Activated T-helper 1 cell treated with anti-CD3 and anti-CD28 coated beads, Interleukin-12 subunit alpha, Interleukin-12 subunit beta, Interleukin-2, Interleukin-4 antibody, amounts not matched to agents 30 ng/mL and 10 ng/mL and 1 ng/mL, durations not matched to agents 14 hours and 24 hours and 36 hours (primary cell): ENCODE results near the gene VPS18. TPM values are rescaled to one million over a fixed set of nuclear protein-coding genes. Genes with fewer than 3 reads are reported as not detected.
"Not testable (repeated sequence)": the region's sequence is repeated elsewhere in the genome, so short reads cannot be mapped to it uniquely, and the experiment has no call there.

Source experiments
- DNase-seq: peaks from one replicate; pipeline ENCODE4 v3.0.0; 2021; ENCODE audit warnings: low spot score
- H3K27ac Mint-ChIP-seq: one replicate; pipeline ENCODE4 v1.8.0; 2021; ENCODE audit warnings: mild to moderate bottlenecking, mixed read lengths
- H3K27me3 Mint-ChIP-seq: one replicate; pipeline ENCODE4 v1.8.0; 2022; ENCODE audit warnings: mild to moderate bottlenecking, moderate library complexity, mixed read lengths; ENCODE audit not compliant: insufficient read depth
- H3K36me3 Mint-ChIP-seq: one replicate; pipeline ENCODE4 v1.8.0; 2021; ENCODE audit warnings: low read depth, mixed read lengths
- H3K4me1 Mint-ChIP-seq: one replicate; pipeline ENCODE4 v1.8.0; 2021; ENCODE audit warnings: low read depth, mixed read lengths
- H3K4me3 Mint-ChIP-seq: one replicate; pipeline ENCODE4 v1.8.0; 2021; ENCODE audit warnings: mild to moderate bottlenecking, moderate library complexity, mixed read lengths
- H3K9me3 Mint-ChIP-seq: one replicate; pipeline ENCODE4 v1.8.0; 2021; ENCODE audit warnings: mixed read lengths
- intact Hi-C: fragments of 100-400 bp; cut with micrococcal nuclease; formaldehyde crosslinking; loops from one replicate; pipeline ENCODE4 v1.15.1; 2024
- total RNA-seq: library from RNA; stranded (reverse); gene quantifications from 2 replicates; pipeline ENCODE4 v1.2.3, GENCODE V29; 2022

Gene VPS18
- total RNA-seq, 1 donor from 2014 or later = 16.7 TPM

DNA sequence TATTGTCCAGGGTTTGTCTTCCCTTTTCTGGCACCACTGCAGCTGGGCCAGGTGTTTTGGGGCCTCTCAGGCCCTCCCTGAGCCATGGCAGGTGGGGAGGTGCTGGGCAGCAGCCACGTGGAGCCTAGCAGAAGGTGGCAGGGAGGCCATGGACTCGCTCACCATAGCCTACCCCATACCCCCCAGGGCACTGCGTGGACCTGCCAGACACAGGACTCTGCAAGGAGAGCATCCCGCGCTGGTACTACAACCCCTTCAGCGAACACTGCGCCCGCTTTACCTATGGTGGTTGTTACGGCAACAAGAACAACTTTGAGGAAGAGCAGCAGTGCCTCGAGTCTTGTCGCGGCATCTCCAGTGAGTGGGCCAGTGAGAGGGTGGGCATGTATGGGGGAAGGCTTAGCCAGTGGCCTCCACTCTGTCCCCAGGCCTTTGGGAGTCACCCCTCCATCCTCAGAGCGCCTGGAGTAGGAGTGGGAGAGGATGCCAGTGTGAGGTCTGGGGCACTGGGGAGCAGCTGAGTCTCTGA lies 38.5 kb upstream of the VPS18 start:
- Mint-ChIP-seq H3K9me3 (no peaks in the 10 kb centered on the region), H3K36me3 (peaks cover 2% of the 10 kb centered on the region), H3K4me1 (peaks cover 18% of the 10 kb centered on the region), H3K27me3 (no peaks in the 10 kb centered on the region), H3K27ac (no peak overlapping the region), H3K4me3 (no peak overlapping the region)
- DNase-seq = no peak
- intact Hi-C loops = loop anchor here (5.0 kb wide), 2 partner anchors 48 to 332 kb away; partner anchors contain the start of genes DNAJC17 and ZFYVE19

DNA sequence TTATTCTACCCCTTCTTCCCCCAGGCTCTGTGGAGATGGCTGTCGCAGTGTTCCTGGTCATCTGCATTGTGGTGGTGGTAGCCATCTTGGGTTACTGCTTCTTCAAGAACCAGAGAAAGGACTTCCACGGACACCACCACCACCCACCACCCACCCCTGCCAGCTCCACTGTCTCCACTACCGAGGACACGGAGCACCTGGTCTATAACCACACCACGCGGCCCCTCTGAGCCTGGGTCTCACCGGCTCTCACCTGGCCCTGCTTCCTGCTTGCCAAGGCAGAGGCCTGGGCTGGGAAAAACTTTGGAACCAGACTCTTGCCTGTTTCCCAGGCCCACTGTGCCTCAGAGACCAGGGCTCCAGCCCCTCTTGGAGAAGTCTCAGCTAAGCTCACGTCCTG lies 37.5 kb upstream of the VPS18 start:
- H3K4me1 Mint-ChIP-seq = peaks cover 18% of the 10 kb centered on the region
- DNase-seq = no peak
- no peak overlapping the region for H3K27ac Mint-ChIP-seq
- no peaks in the 10 kb centered on the region for H3K9me3 Mint-ChIP-seq
- no peaks in the 10 kb centered on the region for H3K36me3 Mint-ChIP-seq
- no peak overlapping the region for H3K4me3 Mint-ChIP-seq
- intact Hi-C loops = loop anchor here (1.0 to 5.0 kb wide), 4 partner anchors 18 to 331 kb away; partner anchors contain the start of genes DNAJC17, RHOV, VPS18 and ZFYVE19
- H3K27me3 Mint-ChIP-seq = no peaks in the 10 kb centered on the region

DNA sequence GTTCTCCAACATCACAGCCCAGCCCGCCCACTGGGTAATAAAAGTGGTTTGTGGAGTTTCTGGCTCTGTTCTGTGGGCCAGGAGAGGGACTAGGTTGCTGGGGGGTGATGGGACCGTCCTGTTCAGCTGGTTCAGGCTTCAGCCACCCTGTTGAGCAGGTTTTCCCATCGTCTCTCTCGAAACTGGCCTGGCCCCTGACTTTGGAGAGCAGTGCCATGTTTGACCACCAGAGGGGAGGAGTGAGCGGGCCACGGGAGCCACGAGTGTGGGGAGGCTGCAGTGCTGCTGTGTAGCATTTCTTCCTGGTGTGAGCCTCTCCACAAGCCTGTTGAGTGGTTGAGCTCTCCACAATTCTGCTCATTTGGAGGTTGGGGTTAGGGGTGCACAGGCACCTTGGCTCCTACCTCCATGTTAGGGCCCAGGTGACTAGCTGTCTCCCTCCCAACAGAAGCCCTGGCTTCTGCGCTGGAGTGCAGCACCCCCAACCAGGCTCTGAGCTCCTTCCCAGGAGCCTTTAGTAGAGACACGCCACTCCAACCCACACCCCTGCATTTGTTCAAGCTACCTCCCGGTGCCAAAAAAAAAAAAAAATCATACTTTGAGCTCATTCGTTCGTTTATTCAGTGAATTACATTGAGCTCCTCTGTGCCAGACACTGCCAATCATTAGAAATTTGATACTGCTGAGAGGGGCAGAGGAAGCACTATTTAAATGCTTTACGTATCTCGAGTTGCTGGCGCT lies 36.5 kb upstream of the VPS18 start:
- Mint-ChIP-seq H3K4me3 (no peak overlapping the region), H3K27ac (no peak overlapping the region), H3K9me3 (no peaks in the 10 kb centered on the region), H3K27me3 (no peaks in the 10 kb centered on the region), H3K4me1 (peaks cover 18% of the 10 kb centered on the region), H3K36me3 (no peaks in the 10 kb centered on the region)
- intact Hi-C loops = loop anchor here (1.0 to 5.0 kb wide), 5 partner anchors 17 to 330 kb away; partner anchors contain the start of genes DNAJC17, RHOV, VPS18 and ZFYVE19
- DNase-seq = peak; percentile 77

DNA sequence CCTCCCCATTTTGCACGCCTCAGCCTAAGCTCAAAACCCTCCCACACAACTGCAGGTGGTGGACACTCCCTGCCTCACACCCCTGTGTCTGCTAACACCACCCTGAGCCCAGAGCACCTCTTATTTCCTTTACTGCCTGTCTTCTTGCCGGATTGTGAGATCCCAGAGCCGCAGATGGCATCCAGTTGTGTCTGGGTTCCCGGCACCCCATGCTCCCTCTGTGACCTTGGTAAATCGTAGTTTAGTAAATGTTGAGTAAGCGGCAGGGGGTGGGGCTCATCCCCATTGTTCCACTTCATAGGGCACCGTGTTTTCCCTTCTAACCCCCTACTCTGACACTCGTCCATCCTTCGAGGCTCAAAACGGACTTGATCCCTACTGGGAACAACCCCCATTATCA lies 35.5 kb upstream of the VPS18 start:
- Mint-ChIP-seq H3K27ac (no peak overlapping the region), H3K36me3 (no peaks in the 10 kb centered on the region), H3K4me1 (peaks cover 18% of the 10 kb centered on the region), H3K4me3 (no peak overlapping the region), H3K27me3 (no peaks in the 10 kb centered on the region), H3K9me3 (no peaks in the 10 kb centered on the region)
- DNase-seq = no peak
- intact Hi-C loops = loop anchor here (2.0 to 5.0 kb wide), 3 partner anchors 20 to 329 kb away; partner anchors contain the start of genes DNAJC17 and ZFYVE19

DNA sequence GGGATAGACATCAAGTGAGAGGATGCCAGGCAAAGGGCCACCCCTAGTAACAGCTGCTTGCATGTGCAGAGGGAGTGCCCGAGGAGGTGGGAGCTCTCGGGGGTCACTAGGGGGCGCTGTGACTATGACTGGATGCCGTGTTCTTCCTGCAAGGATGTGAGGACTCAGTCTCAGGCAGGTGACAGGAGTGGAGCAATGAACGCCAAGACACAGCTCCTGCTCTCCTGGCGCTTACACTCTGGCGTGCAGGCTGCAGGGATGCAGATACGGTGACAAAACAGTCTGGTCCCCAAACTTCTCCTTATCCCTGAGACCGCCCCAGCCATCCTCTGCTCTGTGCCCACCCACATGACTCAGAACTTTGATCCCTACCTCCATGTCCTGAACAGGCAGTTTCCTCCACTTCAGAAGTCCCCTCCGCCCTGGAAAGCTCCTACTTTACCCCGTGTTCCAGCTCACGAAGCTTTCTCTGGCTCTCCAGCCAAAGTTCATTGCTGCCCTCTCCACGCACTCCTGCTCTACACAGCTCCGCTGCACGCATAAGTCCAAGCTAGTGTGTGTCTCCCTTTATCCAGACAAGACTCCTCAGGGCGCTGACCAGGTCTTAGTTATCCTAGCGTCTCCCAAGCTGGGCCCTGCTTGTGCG lies 34.9 kb upstream of the VPS18 start:
- Mint-ChIP-seq H3K4me3 (no peak overlapping the region), H3K9me3 (no peaks in the 10 kb centered on the region), H3K27ac (no peak overlapping the region), H3K27me3 (no peaks in the 10 kb centered on the region), H3K36me3 (no peaks in the 10 kb centered on the region), H3K4me1 (peaks cover 18% of the 10 kb centered on the region)
- DNase-seq = peak; percentile 77
- intact Hi-C loops = loop anchor here (2.0 to 5.0 kb wide), 3 partner anchors 19 to 328 kb away; partner anchors contain the start of genes DNAJC17 and ZFYVE19

DNA sequence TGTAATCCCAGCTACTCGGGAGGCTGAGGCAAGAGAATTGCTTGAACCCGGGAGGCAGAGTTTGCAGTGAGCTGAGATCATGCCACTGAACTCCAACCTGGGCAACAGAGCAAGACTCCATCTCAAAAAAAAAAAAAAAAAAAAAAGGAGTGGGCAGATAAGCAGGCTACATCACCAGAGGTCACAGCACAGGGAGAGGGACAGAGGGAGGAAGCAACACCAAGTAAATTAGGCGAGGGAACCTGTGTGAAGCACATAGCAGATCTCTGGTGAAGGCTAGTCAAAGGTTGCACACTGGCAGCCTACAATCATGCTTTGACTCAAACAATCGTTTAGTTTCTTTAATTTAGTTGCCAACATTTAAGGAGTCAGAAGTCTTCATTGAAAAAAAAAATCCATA lies 33.1 kb upstream of the VPS18 start:
- H3K9me3 Mint-ChIP-seq, intact Hi-C loops, H3K27ac Mint-ChIP-seq, H3K4me3 Mint-ChIP-seq, H3K27me3 Mint-ChIP-seq, DNase-seq, H3K36me3 Mint-ChIP-seq: not testable (repeated sequence)
- H3K4me1 Mint-ChIP-seq = peaks cover 18% of the 10 kb centered on the region

DNA sequence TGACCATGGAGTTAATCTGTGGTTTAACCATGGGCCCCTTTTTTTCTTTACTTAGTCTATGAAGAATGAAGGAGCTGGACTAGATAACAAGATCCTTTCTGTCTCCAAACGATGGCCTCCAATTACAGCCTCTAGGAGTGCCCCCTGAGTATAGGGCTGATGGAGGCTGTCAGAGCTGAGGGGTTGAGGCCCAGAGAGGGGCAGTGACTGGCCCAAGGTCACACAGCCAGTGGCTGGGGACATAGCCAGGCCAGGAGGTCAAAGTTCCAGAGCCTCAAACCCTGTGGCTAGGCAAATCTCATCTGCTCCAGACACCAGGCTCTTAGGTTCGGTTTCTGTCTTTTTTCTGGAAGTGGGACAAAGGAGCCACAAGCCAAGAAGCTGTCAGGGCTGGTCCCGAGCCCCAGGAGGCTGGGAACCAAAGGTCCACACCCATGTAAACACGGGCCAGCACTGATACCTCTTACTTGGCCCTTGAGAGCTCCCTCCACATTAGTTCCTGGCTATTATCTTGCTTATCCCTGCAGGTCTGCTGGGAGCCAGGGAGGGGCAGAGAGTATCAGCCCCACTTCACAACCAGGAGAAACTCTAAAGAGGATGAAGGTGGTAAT lies 30.5 kb upstream of the VPS18 start:
- Mint-ChIP-seq H3K4me1 (peaks cover 7% of the 10 kb centered on the region), H3K9me3 (no peaks in the 10 kb centered on the region), H3K27ac (no peak overlapping the region), H3K36me3 (no peaks in the 10 kb centered on the region), H3K27me3 (peaks cover 4% of the 10 kb centered on the region), H3K4me3 (no peak overlapping the region)
- no peak for DNase-seq
- intact Hi-C loops = no loop called here

DNA sequence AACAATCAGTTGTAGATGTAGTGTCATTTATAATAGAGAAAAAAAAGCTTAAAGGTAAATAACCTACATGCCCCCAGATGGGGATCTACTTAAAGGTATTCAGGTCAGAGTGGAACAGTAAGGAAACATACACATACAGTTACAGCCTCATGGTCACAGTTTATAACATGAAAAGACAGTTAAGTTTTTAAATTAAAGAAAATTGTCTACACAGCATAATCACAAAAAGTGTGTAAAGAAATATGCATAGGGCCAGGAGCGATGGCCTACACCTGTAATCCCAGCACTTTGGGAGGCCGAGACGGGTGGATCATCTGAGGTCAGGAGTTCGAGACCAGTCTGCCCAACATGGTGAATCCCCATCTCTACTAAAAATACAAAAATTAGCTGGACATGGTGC lies 27.1 kb upstream of the VPS18 start:
- intact Hi-C loops = no loop called here
- no peak overlapping the region for H3K4me3 Mint-ChIP-seq
- H3K36me3 Mint-ChIP-seq = no peaks in the 10 kb centered on the region
- H3K9me3 Mint-ChIP-seq = no peaks in the 10 kb centered on the region
- no peak overlapping the region for H3K27ac Mint-ChIP-seq
- peaks cover 17% of the 10 kb centered on the region for H3K4me1 Mint-ChIP-seq
- H3K27me3 Mint-ChIP-seq = peaks cover 7% of the 10 kb centered on the region
- DNase-seq = no peak

DNA sequence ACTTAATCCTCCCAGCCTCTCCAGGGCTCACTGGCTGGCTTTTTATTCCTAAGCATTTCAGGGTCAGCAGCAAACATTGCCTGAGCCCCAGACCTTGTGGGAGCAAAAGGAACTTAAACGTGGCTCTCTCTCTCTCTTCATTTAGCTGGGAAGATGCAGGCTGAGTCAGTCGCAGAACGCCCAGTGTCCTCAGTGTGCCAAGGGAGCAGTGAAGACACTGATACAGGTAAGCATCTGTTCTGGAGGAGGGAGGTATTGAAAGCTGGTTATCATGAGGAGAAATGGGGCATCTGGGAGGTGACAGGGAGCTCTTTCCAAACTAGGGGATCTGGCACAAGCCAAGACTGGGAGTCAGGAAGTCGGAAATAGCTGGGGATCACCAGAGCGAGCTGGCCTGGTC lies 24.6 kb upstream of the VPS18 start:
- no peak overlapping the region for H3K4me3 Mint-ChIP-seq
- peaks cover 29% of the 10 kb centered on the region for H3K4me1 Mint-ChIP-seq
- H3K27ac Mint-ChIP-seq = no peak overlapping the region
- H3K9me3 Mint-ChIP-seq = no peaks in the 10 kb centered on the region
- H3K36me3 Mint-ChIP-seq = no peaks in the 10 kb centered on the region
- intact Hi-C loops = no loop called here
- DNase-seq = no peak
- H3K27me3 Mint-ChIP-seq = peaks cover 11% of the 10 kb centered on the region

DNA sequence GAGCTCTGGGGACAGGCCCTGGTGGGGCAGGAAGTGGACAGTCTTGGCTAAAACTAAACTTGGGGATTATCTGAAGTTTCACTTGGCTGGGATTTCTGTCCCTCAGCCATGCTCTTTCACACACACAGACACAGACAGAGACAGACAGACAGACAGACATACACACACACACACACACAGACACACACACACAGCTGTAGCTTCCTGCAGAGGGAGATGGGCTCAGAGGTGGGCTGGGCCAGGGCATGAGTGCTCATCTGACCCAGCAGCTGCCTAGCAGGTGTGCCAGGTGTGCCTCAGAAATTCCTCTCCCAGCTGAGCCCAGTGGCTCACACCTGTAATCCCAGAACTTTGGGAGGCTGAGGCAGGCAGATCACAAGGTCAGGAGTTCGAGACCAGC lies 23.5 kb upstream of the VPS18 start:
- DNase-seq = no peak
- peaks cover 11% of the 10 kb centered on the region for H3K27me3 Mint-ChIP-seq
- intact Hi-C loops = loop anchor here (1.0 kb wide), 1 partner anchor 9 kb away; no protein-coding TSS in a partner anchor
- H3K4me1 Mint-ChIP-seq = peaks cover 29% of the 10 kb centered on the region
- no peaks in the 10 kb centered on the region for H3K36me3 Mint-ChIP-seq
- no peaks in the 10 kb centered on the region for H3K9me3 Mint-ChIP-seq
- H3K27ac Mint-ChIP-seq = no peak overlapping the region
- no peak overlapping the region for H3K4me3 Mint-ChIP-seq

DNA sequence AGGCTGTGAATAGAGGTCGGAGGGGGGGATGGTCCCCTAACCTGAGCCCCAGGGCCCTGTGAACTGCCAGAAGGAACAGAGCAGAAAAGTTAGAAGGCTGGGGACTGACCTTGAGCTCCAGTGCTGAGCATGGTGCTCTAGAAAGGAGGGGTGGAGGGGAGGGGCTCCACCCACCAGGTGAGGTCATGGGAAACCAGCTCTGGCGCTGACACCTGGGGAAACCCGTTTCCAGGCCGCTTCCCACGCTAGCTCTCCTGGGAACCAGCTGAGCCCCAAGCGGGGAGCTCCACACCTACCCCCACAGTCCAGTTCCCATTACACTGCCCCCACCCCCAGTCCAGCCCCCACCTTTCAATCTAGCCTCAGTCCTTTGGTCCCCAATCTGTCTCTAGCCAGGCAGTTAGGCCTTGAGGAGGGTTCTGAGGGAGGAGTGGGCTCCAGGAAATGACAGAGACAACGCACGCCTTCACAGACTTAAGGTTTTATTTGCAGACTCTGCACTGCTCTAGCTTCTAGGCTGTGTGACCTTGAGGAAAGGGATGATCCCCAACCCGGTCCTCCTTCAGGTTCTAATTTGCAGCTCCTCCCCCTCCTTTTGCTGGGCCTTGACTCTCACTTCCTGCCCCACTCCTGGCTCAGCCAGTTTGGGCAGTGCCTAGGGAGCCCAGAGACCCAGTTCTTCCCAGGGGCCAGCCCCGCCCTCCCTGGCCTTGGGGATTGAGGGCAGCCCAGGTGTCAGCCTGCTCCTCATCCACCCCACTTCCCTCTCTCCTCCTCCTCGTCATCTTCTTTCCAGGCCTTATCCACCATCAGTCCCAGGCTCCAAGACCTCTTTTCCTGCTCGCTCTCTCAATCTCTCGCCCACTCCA lies 22.3 kb upstream of the VPS18 start:
- peak overlapping the region; percentile 68 for H3K4me3 Mint-ChIP-seq
- H3K27me3 Mint-ChIP-seq = peaks cover 7% of the 10 kb centered on the region
- no peaks in the 10 kb centered on the region for H3K36me3 Mint-ChIP-seq
- H3K4me1 Mint-ChIP-seq = peaks cover 29% of the 10 kb centered on the region
- H3K27ac Mint-ChIP-seq = peak overlapping the region; percentile 29
- H3K9me3 Mint-ChIP-seq = no peaks in the 10 kb centered on the region
- DNase-seq = no peak
- intact Hi-C loops = loop anchor here (1.0 kb wide), 1 partner anchor 7 kb away; no protein-coding TSS in a partner anchor
